HG03442 (cell line): ENCODE data around the gene EDC4.

Source experiments
- ATAC-seq: cut with Tn5 transposase; IDR thresholded peaks from one replicate; pipeline ENCODE4 v1.9.1; 2021; ENCODE audit warnings: mild to moderate bottlenecking, moderate library complexity; ENCODE audit not compliant: unreplicated experiment

EDC4 gene

DNA sequence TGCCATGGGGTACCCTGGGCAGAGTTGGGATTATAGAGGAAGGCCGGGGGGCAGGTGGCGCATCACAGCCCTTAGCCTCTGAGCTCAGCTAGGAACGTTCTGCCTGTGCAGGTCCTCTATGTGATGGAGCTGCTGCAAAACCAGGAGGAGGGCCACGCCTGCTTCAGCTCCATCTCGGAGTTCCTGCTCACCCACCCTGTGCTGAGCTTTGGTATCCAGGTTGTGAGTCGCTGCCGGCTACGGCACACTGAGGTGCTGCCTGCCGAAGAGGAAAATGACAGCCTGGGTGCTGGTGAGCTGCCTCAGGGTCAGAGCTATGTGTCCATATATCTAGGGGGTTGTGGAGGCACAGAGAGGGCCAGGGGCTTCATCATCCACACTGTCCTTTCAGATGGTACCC is 6.0 kb downstream of the EDC4 start:
- no peak for ATAC-seq

DNA sequence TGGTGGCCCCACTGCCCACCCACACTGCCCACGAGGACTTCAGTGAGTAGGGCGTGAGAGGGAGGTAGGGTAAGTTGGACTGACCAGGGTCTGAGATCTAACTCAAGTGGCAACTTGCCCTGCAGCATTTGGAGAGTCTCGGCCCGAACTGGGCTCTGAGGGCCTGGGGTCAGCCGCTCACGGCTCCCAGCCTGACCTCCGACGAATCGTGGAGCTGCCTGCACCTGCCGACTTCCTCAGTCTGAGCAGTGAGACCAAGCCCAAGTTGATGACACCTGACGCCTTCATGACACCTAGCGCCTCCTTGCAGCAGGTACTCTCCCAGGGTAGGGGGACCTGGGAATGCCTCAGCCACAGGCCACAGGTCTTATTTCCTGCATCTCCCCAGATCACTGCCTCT is 6.6 kb downstream of the EDC4 start:
- no peak for ATAC-seq

DNA sequence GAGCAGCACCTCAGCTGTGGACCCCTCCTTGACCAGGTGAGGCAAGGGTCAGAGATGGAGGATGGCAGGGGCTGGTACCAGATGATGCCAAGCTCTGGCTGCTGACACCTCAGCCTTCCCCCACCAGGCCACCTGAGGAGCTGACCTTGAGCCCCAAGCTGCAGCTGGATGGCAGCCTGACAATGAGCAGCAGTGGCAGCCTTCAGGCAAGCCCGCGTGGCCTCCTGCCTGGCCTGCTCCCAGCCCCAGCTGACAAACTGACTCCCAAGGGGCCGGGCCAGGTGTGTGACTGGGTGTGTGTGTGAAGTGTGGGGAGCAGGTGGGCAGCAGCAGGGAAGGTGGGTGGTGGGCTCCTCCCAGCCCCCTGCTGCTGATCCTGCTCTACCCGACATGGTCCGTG is 7.1 kb downstream of the EDC4 start:
- no peak for ATAC-seq

DNA sequence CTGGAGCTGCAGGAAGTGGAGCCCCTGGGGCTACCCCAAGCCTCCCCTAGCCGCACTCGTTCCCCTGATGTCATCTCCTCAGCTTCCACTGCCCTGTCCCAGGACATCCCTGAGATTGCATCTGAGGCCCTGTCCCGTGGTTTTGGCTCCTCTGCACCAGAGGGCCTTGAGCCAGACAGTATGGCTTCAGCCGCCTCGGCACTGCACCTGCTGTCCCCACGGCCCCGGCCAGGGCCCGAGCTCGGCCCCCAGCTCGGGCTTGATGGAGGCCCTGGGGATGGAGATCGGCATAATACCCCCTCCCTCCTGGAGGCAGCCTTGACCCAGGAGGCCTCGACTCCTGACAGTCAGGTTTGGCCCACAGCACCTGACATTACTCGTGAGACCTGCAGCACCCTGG is 7.7 kb downstream of the EDC4 start:
- no peak for ATAC-seq

DNA sequence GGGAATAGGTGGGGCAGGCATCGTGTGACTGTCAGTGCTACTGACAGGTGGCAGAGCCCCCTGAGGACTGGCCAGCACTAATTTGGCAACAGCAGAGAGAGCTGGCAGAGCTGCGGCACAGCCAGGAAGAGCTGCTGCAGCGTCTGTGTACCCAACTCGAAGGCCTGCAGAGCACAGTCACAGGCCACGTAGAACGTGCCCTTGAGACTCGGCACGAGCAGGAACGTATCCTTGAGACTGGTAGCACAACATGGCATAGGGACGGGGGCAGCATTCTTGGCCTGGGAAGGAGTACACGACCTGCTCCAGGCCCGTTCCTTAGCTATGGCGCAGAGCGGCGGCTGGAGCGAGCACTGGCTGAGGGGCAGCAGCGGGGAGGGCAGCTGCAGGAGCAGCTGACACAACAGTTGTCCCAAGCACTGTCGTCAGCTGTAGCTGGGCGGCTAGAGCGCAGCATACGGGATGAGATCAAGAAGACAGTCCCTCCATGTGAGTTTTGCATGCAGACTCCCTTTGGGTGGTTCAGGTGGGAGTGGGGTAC is 8.8 kb downstream of the EDC4 start:
- no peak for ATAC-seq

DNA sequence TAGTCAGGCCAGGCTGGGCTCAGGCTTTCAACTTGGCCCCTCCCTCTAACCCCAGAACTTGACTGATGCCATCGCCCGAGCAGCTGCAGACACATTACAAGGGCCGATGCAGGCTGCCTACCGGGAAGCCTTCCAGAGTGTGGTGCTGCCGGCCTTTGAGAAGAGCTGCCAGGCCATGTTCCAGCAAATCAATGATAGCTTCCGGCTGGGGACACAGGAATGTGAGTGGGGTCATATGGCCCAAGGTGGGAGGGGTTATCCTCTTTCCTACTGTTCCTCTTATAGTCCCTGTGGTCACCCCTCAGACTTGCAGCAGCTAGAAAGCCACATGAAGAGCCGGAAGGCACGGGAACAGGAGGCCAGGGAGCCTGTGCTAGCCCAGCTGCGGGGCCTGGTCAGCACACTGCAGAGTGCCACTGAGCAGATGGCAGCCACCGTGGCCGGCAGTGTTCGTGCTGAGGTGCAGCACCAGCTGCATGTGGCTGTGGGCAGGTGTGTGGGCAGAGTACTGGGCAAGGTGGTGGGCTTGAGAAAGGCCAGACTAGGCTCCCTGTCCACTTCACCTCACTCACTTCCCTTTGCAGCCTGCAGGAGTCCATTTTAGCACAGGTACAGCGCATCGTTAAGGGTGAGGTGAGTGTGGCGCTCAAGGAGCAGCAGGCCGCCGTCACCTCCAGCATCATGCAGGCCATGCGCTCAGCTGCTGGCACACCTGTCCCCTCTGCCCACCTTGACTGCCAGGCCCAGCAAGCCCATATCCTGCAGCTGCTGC is 9.7 kb downstream of the EDC4 start:
- ATAC-seq, result no peak

DNA sequence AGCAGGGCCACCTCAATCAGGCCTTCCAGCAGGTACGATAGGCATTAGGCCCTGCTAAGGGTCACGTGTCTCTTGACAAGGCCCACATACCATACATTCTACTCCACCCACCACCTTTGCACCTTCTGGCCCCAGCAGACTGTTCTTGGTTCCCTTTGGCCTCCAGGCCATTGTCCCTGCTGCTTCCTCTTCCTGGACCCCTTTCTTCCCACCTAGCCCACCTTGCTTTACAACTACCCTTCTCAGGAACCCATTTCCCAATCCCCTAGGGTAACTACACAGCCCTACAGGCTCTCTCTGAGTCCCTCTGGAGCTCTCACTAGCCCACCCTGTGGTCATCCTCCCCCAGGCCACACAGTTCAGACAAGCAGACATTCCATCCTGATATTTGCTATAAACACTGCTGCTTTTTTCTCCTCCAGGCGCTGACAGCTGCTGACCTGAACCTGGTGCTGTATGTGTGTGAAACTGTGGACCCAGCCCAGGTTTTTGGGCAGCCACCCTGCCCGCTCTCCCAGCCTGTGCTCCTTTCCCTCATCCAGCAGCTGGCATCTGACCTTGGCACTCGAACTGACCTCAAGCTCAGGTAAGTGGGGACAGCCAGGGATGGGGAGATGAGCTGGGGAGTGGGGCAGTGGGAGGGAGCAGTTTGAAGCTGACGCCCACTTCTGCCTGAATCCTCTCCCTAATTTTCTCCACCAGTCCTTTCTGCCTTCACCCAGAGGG is 10.5 kb downstream of the EDC4 start:
- ATAC-seq, result no peak

DNA sequence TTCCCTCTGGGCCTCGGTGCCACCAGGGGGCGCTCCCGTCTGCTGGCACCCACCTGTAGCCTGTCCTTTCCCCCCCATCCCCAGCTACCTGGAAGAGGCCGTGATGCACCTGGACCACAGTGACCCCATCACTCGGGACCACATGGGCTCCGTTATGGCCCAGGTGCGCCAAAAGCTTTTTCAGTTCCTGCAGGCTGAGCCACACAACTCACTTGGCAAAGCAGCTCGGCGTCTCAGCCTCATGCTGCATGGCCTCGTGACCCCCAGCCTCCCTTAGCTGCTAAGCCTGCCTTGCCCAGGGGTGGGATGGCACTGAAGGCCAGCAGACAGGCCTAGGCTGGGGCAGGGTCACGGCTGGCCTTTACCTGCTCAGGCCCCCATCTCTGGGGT is 11.0 kb downstream of the EDC4 start:
- no peak for ATAC-seq

DNA sequence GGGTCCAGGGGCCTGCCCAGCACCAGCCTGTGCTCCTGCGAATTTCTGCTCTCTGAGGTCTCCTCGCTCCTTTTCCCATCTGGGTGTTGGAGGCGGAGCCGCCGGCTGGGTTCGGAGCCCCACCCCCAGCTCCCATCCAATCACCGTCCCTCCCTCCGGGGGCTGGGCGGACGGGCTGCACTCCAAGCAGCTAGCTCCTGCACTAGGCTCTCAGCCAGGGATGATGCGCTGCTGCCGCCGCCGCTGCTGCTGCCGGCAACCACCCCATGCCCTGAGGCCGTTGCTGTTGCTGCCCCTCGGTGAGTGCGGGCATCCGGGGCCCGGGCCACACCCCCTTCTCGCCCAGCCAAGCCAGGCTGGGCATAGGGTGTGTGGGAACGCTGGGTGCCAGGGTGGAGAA is 11.8 kb downstream of the EDC4 start, which contains the start of gene NRN1L:
Gene NRN1L, plus strand, starts transcription at position 202 of the 400 bp plus-strand sequence. Its CDS starts 19 bp downstream, at position 221.
- no peak for ATAC-seq

DNA sequence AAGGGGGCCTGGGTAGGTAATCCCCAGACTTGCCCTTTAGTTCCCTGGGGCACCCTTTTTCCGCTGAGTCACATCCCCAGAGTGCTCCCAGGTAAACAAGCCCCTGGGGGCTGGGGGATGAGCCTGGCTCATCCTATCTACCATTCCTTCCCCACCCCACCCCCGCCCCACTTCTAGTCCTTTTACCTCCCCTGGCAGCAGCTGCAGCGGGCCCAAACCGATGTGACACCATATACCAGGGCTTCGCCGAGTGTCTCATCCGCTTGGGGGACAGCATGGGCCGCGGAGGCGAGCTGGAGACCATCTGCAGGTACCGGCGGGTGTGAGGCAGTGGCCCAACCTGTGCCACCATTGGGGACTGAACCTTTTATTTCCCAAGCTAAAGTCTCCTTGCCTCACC is 12.7 kb downstream of the EDC4 start:
- no peak for ATAC-seq

DNA sequence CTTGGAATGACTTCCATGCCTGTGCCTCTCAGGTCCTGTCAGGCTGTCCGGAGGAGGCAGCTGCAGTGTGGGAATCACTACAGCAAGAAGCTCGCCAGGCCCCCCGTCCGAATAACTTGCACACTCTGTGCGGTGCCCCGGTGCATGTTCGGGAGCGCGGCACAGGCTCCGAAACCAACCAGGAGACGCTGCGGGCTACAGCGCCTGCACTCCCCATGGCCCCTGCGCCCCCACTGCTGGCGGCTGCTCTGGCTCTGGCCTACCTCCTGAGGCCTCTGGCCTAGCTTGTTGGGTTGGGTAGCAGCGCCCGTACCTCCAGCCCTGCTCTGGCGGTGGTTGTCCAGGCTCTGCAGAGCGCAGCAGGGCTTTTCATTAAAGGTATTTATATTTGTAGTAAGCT is 13.1 kb downstream of the EDC4 start:
- no peak for ATAC-seq

DNA sequence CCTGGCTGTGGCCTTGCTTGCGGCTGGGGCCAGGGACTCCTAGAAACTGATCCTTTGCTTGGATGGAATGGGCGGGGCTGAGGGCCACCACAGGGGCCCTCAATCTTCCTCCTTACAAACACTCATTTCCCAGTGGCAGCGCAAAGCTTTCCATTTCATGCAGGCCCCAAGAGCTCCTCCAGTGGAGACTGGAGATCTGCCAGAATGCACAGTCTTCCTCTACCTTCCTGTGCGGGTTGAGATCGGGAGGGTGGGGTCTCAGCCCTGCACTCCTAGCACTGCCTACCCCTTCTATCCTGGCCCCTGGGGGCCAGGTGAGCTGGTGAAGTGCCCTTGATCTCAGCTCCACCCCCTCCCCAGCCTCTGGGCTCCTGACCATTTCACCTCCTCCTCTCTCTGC is 13.5 kb downstream of the EDC4 start:
- ATAC-seq, result no peak

DNA sequence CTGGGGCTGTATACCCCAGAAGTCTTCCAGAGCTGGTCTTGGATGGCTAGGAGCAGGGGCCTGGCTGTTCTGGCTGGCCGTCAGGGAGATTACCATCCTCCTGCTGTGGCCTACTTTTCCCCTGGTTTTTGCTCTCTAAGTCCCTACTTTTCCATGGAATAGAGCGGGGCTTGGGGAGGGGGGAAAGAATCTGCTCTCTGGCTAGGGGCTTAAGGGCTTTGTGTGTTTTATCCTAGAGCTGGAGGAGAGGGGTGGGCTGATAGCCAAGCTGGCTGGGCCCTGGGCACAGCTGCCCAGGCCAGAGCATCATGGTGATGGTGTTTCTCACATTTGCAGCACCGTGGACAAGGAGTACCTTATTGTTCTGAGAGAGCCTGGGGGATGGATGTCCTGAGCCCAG is 15.5 kb downstream of the EDC4 start:
- no peak for ATAC-seq

DNA sequence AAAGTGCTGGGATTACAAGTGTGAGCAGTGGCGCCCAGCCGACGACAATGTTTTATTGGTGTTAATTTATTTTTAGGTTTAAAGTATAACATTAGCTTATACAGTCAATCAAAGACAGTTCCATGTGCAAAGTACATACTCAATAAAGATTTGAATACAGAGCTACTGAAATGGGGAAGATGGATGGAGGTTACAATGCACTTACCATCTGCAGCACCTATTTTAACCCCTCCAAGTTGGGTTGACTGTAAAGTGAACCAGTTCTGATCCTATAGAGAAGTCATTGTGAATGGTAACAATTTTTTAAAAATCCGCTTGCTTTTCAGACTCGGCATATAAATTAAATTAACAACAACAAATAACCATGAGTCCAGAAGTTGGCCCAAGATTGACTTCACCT is 19.5 kb downstream of the EDC4 start:
- no peak for ATAC-seq

DNA sequence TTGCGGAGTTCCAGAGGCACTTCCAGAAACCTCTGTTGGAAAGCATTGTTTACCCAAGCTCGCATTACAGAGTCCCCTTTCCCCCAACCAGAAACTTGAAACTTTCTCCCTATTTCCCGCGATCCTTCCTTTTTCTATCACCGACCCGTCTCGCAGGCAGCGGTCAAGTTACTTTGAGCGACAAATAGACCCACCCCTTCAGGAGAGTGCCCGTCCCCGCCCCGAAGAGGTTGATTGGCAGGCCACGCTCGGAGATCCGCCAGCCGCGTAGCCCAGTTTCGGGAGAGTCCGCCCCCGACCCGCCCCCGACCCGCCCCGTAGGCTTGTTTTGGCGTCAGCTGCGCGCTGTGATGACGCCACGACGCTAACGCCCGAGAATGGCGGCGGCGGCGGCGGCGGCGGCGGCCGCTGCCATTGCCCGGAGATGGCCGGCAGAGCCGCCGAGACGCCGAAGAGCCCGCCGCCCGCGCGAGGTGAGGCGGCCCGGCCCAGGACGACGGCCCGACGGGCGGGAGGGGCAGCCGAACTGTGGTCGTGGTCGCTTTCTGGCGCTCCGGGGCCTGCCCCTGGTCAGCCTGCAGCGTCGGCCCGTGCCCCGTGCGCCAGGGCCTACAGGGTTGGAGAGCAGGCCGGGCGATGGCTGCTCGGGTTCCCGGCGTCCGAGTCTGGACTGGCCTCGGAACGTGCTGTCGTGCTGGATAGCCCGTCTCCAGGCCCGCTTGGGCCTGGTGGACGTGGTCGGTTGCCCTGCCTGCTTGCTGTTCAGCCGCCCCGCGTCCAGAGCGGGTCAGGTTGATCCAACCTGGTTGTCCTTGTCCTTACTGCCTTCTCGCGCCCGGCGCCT is 20.3 kb downstream of the EDC4 start, which contains the start of gene PSKH1:
Gene PSKH1, plus strand, starts transcription at position 356 of the 844 bp plus-strand sequence. CDS start 15,496 bp downstream, outside the sequence.
- ATAC-seq, result peak; percentile 85

DNA sequence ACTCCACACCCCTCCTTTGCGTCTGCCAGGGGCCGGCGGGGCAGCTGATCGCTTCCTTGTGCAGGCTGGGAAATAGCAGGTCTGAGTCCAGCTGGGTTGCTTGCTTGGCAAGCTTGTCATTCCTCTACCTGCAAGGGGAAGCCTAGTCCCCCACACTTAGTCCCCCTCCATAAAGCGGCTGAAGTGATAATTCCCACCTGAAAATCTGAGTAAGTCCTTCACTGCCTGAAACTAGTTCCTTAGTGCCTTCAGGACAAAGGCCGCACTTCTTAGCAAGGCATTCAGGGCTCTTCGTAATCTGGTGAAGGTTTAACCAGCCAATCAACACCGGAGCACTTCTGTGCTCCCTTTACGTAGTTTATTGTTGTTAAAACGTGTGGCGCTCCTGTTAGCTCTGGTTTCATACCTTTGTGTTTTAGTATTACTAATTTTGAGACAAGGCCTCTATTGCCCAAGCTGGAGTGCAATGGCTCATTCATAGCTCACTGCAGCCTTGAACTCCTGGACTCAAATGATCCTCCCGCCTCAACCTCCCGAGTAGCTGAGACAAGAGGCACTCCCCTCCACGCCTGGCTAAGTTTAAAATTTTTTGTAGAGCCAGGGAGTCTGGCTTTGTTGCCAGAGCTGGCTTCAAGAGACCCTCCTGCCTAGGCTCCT is 21.0 kb downstream of the EDC4 start:
- no peak for ATAC-seq

DNA sequence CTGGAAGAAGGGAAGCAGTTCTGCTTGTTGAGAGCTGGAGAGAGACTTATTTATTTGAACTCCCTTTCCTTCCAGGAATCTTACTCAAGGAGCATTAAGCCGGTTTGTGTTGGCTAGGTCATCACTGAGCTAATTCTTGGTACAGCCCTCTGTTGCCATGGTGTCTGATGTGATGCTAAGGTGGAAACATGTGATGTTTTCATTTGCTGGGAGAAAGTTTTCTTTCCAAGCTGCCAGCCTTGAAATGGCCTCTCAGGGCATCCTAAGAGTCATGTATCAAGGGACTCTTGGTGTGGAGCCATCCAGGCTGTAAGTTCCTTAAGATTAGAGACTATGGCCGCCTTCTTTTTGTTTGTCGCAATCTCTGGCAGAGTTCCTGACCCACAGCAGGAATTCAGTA is 24.4 kb downstream of the EDC4 start:
- ATAC-seq, result no peak

DNA sequence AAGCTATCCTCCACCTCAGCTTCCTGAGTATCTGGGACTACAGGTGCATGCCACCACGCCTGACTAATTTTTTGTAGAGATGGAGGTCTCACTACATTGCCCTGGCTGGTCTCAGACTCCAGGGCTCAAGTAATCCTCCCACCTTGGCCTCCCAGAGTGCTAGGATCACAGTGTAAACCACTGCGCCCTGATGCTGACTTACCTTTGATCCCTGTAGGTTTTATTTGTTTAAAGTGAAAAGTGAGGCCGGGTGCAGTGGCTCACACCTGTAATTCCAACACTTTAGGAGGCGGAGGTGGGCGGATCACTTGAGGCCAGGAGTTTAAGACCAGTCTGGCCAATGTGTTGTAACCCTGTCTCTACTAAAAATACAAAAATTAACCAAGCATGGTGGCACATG is 28.9 kb downstream of the EDC4 start:
- no peak for ATAC-seq

DNA sequence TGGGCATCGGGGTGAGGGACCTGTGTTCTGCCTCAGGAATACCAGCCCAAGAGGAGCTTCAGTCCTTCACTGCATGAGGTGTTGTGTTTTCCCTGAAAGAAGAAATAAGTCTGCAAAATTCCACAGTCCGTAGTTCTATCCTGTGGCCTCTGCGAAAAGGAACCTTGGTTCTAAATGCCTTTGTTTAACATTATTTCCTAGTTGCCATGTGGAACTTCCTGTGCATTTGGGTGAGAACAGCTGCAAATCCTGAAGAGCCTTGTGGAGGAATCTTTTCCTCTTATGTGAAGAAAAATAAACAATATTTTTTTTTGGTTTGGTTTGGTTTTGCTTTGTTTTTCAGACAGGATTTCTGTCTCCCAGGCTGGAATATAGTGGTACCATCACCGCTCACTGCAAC is 30.0 kb downstream of the EDC4 start:
- ATAC-seq, result no peak

DNA sequence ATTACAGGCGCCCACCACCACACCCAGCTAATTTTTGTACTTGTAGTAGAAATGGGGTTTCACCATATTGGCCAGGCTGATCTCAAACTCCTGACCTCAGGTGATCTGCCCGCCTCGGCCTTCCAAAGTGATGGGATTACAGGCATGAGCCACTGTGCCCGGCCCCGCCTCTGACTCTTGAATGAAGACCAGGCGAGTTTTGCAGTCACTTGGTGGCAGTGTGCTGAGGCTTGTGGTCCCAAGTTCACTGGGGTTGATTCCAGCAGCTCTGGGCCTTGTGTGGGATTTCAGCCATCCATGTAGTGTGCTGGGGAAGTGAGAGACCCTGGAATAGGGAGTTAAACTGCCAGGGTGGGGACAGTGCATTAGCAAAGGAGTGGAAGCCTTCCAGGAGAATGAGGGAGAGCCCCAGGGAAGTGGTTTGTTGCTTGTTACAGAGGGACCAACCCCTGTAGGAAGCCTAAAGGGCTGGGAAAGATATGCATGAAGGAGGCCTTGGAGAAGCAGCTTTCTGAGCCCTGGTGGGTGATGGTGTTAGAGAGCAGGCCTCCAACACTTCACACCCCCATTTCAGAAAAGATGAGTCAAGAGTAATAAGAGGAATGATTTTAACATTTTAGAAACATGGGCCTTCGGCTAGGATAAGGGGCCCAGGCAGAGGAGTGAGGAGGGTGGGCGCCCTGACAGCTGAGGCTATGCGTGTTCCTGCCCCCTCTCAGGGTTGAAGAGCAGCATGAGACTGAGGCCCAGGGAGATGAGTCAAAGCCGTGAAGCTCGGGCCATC is 34.7 kb downstream of the EDC4 start:
- no peak for ATAC-seq
